CD4-positive, alpha-beta T cell treated with Interleukin-17A for 1 hour (primary cell): ENCODE results near the gene NAT8L.
"Not testable (repeated sequence)": the region's sequence is repeated elsewhere in the genome, so short reads cannot be mapped to it uniquely, and the experiment has no call there.

ENCODE experiments used
- DNase-seq: peaks from one replicate; pipeline ENCODE4 v3.0.0-alpha.2; 2020

NAT8L gene, protein sequence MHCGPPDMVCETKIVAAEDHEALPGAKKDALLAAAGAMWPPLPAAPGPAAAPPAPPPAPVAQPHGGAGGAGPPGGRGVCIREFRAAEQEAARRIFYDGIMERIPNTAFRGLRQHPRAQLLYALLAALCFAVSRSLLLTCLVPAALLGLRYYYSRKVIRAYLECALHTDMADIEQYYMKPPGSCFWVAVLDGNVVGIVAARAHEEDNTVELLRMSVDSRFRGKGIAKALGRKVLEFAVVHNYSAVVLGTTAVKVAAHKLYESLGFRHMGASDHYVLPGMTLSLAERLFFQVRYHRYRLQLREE

GRCh38 chr4:2059046-2059725 lies at the start of gene NAT8L:
TSS of gene NAT8L (plus strand) at chr4:2059327. CDS start at chr4:2059512, 185 bp downstream.
- no peak for DNase-seq

DNA sequence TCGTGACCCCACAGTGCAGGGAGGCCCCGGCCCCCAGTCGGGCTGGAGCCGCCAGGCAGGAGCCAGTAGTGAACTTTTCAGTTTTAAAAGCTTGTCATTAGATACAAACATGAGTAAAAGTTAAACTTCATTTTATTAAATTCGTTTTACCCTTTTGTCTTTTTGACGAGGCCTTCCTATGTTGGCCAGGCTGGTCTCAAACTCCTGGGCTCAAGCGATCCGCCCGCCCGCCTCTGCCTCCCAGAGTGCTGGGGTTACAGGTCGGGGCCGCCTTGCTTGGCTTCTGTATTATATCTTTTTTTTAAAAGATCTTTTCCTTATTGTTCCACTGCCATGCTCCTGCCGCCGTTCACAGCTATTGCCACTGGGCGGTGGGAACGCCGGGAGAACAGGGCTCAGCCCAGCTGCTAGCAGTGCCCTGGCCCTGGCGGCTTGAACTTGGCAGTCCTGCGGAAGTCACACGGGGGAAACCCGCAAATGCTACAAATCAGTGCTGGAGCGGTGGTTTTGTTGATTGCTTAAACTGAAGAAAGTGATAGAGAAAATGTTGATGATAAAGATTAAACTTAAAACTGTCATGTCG lies 49.4 kb upstream of the NAT8L start:
- DNase-seq = peak; percentile 71

DNA sequence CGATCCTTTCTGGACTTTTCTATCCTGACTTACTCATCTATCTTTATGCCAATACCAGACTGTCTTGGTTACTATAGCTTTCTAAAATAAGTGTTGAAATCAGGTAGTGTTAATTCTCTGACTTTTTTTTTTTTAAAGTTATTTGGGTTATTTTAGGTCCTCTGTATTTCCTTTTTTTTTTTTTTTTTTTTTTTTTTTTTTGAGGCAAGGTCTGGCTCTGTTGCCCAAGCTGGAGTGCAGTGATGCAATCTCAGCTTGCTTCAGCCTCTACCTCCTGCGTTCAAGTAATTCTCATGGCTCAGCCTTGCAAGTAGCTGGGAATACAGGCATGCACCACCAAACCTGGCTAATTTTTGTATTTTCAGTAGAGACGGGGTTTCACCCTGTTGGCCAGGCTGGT lies 47.5 kb upstream of the NAT8L start:
- DNase-seq = no peak

DNA sequence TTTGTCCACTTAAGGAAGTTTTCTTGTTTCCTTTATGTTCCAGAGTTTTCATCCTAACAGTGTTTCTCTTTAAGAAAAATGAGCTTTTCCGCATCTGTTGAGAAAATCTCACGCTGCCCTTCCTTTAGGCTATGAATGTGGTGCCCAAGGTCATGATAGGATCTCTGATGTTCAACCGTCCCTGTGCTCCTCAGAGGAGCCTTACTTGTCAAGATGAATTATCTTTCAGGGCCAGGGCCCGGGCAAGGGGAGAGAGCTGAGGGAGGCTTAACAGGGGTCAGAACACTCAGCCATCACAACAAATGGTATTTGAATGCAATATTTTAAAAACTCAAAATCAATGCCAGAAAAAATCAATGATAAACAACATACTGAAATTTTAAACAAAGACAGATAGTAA lies 44.1 kb upstream of the NAT8L start:
- DNase-seq = no peak

GRCh38 chr4:2021358-2022018 lies 37.6 kb upstream of the NAT8L start:
- not testable (repeated sequence) for DNase-seq

DNA sequence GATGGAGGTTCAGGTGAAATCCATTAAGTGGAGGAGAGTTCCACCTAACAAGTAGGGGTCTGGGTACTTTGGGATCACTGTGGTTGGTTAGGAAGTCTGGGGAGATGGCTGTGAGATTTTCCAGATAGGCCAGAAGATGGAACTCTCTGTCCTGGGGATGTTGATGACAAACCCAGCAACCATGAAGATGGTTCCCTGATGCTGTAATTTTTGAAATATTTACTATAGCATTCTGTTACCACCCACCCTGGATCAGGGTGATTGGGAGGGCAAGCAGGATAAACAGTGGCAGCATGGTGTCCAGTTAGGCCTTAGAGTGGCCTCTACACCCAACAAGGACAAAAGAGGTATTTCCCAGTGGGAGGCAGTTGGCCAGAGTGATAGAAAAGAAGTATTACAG lies 34.4 kb upstream of the NAT8L start:
- DNase-seq = no peak

DNA sequence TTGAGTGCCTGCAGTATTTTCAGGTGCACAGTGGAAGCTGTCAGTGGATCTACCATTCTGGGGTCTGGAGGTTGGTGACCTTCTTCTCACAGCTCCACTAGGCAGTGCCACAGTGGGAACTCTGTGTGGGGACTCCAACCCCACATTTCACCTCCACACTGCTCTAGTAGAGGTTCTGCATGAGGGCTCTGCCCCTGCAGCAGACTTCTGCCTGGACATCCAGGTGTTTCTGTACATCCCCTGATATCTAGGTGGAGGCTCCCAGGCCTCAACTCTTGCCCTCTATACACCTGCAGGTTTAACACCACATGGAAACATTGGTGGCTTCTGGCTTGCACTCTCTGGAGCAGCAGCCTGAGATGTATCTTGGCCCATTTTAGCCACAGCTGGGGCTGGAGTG lies 33.3 kb upstream of the NAT8L start:
- no peak for DNase-seq

- not testable (repeated sequence) for DNase-seq
These were observed 32.0 kb upstream of the NAT8L start for GRCh38 chr4:2027120-2027519.

DNA sequence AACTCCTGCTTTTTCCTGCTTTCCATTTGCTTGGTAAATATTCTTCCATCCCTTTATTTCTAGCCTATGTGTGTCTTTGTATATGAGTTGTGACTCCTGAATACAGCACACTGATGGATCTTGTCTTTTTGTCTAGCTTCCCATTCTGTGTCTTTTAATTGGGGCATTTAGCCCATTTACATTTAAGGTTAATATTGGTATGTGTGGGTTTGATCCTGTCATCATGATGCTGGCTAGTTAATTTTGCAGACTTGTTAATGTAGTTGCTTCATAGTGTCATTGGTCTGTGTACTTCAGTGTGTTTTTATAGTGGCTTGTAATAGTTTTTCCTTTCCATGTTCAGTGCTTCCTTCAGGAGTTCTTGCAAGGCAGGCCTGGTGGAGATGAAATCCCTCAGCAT lies 28.0 kb upstream of the NAT8L start:
- not testable (repeated sequence) for DNase-seq

- no peak for DNase-seq
These were observed 22.8 kb upstream of the NAT8L start for GRCh38 chr4:2036327-2036726.

DNA sequence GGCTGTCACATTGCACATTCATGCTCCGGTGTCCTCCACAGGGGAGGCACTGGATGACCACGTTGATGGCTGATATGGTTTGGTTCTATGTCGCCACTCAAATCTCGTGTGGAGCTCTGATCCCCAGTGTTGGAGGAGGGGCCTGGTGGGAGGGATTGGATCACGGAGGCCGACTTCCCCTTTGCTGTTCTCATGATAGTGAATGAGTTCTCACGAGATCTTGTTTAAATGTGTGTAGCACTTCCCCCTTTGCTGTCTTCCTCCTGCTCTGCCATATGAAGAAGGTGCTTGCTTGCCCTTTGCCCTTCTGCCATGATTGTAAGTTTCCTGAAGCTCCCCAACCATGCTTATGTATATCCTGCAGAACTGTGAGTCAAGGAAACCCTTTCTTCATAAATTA lies 22.3 kb upstream of the NAT8L start:
- no peak for DNase-seq

DNA sequence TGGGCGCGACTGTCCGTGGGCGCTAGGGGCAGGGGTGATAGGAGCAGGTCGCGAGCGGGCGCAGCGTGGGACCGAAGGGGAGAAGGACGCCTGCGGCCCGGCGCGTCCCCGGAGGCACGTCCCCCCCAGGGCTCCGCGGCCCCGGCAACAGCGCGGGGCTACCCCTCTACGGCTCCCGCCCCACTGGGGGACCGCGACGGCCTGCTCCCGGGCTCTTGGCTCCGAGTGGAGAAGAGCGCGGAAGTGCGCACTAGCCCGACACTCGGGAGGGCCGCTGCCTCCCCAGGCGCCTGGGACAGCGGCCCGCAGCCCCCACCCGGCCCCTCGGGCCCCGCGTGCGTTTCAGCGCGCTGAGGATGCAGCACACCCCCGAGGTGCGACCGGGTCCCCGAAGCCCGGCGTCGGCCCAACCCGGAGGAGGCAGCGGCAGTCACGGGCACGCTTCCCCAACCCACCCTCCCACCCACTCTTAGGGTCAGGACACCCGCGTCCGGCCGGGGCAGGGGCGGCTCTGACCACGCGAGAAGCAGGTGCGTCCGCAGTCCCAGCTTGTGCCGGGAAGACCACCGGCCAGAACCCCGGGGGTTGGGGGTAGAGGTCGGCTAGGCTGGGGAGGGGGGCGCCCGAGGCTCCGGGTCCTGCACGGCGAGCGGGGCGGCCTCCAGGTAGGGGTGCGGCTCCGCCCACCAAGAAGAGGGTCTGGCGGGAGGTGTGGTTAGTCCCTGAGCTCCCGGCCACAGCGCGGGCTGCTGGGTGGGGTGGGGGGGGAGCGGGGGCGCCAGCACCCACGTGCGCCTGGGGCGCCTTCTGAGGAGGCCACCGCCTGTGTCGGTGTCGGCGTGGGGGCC lies 18.5 kb upstream of the NAT8L start:
- DNase-seq = peak; percentile 13

- DNase-seq = peak; percentile 86
These were observed 17.6 kb upstream of the NAT8L start for GRCh38 chr4:2041239-2042130.

- DNase-seq = peak; percentile 42
These were observed 16.8 kb upstream of the NAT8L start for GRCh38 chr4:2042204-2042946.

GRCh38 chr4:2042947-2043395 lies 16.2 kb upstream of the NAT8L start:
- DNase-seq = no peak

- no peak for DNase-seq
These were observed 15.6 kb upstream of the NAT8L start for GRCh38 chr4:2043396-2044118.

DNA sequence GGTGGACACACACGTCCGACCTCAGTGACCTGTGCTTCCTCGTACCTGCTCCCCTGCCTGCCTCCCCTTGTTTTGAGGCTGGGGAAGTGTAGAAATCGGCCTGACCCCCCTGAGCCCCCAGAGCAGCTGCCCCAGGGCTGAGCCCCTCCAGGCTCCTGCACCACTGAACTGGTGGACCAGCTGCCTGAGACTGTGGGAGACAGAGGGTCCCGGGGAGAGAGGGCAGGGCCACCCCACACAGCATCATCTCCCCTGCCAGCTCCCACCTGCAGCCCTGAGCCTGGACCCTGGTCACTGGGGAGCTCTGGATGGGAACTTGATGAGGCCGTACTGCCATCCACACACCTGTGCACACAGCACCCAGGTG lies 15.0 kb upstream of the NAT8L start:
- DNase-seq = no peak

GRCh38 chr4:2044542-2045517 lies 14.3 kb upstream of the NAT8L start:
- no peak for DNase-seq

DNA sequence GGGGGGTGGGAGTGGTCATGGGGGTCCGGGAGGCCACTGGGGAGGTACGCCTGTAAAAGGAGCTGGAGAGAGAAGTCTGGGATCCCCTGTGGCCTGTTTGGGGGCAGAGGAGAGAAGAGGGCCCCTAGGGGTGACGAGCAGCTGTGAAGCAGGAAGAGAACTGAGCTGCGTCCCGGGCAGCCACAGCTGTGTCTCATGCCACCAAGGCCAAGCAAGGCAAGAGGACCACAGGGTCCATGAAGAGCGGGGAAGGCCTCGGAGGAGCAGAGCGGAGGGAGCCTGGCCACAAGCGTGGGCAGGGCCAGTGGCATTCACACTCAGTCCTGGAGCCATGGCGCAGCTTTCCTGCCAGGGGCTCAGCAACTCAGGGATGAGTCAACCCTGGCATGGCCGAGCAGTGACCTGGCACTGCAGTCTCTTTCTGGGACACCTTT lies 13.6 kb upstream of the NAT8L start:
- no peak for DNase-seq
